CD4-positive, alpha-beta T cell (primary cell): ENCODE measurements around the gene KCNA10. TPM values are rescaled to one million over a fixed set of nuclear protein-coding genes. Genes with fewer than 3 reads are reported as not detected.

Experiments
- ATAC-seq: fragments of 200-7000 bp; cut with Tn5 transposase; one replicate; pipeline ENCODE4 v1.10.0; 2022; ENCODE audit warnings: mild to moderate bottlenecking; ENCODE audit not compliant: poor library complexity
- CTCF ChIA-PET: fragments of 350-600 bp; sonication (Branson Sonifier 250); formaldehyde crosslinking; loops from one replicate; lab custom pipeline; 2021; ENCODE audit warnings: antibody characterized with exemption, inconsistent platforms; lab: Charles Lee
- POLR2A ChIA-PET: fragments of 350-600 bp; sonication (Branson Sonifier 250); formaldehyde crosslinking; loops from one replicate; lab custom pipeline; 2021; ENCODE audit warnings: antibody characterized with exemption, inconsistent platforms; lab: Charles Lee
- DNase-seq, 14 experiments: peaks; one replicate each; pipeline ENCODE4 v3.0.0-alpha.2; 2013 to 2020; ENCODE audit warnings: mixed read lengths in 2 of 14
- H3K27ac ChIP-seq, 2 donors: one replicate each; pipeline versions ENCODE4 v1.5.1 to v1.7.0; 2013; ENCODE audit warnings: low read length in 2 of 2, low read depth in 1 of 2, mild to moderate bottlenecking in 1 of 2
- H3K27me3 ChIP-seq, 2 experiments: 1 replicate in 1 of 2; 2 replicates in 1 of 2; pipeline versions ENCODE4 v1.6.1 to v1.7.0; 2013; ENCODE audit warnings: low read length in 2 of 2, control low read depth in 1 of 2, mild to moderate bottlenecking in 1 of 2, moderate library complexity in 1 of 2; ENCODE audit not compliant: insufficient read depth in 2 of 2, control insufficient read depth in 1 of 2
- H3K36me3 ChIP-seq: one replicate; pipeline ENCODE4 v1.6.1; 2013; ENCODE audit warnings: low read length, control low read depth; ENCODE audit not compliant: insufficient read depth
- H3K4me1 ChIP-seq: one replicate; pipeline ENCODE4 v1.6.1; 2013; ENCODE audit warnings: low read length, control low read depth; ENCODE audit not compliant: insufficient read depth
- H3K4me3 ChIP-seq: one replicate; pipeline ENCODE4 v1.5.1; 2013; ENCODE audit warnings: mild to moderate bottlenecking, low read length, moderate library complexity
- H3K9me3 ChIP-seq, 2 experiments: 1 replicate in 1 of 2; 2 replicates in 1 of 2; pipeline versions ENCODE4 v1.6.1 to v1.7.0; 2013; ENCODE audit warnings: low read length in 2 of 2, mild to moderate bottlenecking in 2 of 2, control low read depth in 1 of 2, moderate library complexity in 1 of 2; ENCODE audit not compliant: control insufficient read depth in 1 of 2, insufficient read depth in 1 of 2
- H3K27ac Mint-ChIP-seq: one replicate; pipeline ENCODE4 v1.8.0; 2020; ENCODE audit warnings: mixed read lengths
- H3K27me3 Mint-ChIP-seq: one replicate; pipeline ENCODE4 v1.8.0; 2021; ENCODE audit warnings: mixed read lengths
- H3K36me3 Mint-ChIP-seq: one replicate; pipeline ENCODE4 v1.8.0; 2021; ENCODE audit warnings: low read depth, mixed read lengths
- H3K4me1 Mint-ChIP-seq: one replicate; pipeline ENCODE4 v1.8.0; 2021; ENCODE audit warnings: low read depth, mixed read lengths
- H3K4me3 Mint-ChIP-seq: one replicate; pipeline ENCODE4 v1.8.0; 2020; ENCODE audit warnings: mild to moderate bottlenecking, mixed read lengths
- H3K9me3 Mint-ChIP-seq: one replicate; pipeline ENCODE4 v1.8.0; 2020; ENCODE audit warnings: mixed read lengths
- intact Hi-C, 2 experiments: fragments of 100-400 bp; cut with DNase I in 1 of 2; cut with micrococcal nuclease in 1 of 2; formaldehyde crosslinking; loops; one replicate each; pipeline versions ENCODE4 v1.15.1 to v1.9.0; 2023 to 2025; cut with DNase I, micrococcal nuclease
- total RNA-seq, 174 experiments: library from RNA in 2 of 174; stranded (reverse) in 2 of 174; gene quantifications; one replicate each; pipeline ENCODE4 v1.2.3 and lab custom pipeline; 2021 to 2026
- TF ChIP-seq, protein P1 (sequence below): fragments of 200-600 bp; IDR thresholded peaks from one replicate; pipeline ENCODE4 v1.8.0; 2022; ENCODE audit warnings: antibody characterized with exemption, mild to moderate bottlenecking

Gene KCNA10
- total RNA-seq, 2 experiments from 2014 or later = not detected

DNA sequence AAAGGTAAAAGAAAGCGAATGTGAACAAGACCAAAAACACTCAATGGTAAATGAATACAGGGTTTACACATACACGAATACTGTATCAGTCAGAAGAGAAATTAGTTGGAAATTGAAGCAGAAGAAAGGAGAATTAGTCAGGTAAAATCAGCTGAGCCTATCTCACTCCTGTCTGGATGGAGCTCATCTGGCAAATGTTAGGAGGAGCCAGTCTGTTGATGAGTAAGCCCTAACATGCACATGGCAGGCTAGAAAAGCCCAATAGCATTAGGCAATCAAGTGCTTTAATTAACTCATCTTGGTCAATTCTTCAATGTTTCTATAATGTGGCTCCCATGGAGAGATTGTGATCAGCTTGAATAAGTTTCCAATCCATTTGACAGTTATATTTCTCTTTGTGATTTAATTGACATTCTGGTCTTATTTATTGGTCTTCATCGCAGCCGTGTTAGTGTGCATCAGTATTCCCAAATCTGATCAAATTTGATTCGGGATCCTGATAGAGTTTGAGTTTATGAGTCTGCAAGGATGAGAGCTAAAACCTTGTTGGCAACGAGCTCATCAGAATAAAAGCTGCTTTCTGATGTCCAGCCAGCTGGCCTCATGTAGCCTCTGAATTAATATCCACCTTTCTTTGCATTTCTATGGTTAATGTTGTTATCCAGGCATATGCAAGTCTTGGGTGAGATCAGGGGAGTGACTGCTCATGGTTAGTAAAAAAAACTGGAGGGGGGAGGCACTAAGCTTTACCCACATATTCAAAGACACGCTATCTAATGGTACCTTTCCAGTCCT is 22.1 kb upstream of the KCNA10 start:
- H3K9me3 ChIP-seq = no peaks in the 10 kb centered on the region
- intact Hi-C loops = loop anchor here in 1 of 2 experiments (10.0 kb wide), 1 partner anchor 454 kb away; no protein-coding TSS in a partner anchor
- no peak for ATAC-seq
- H3K4me3 Mint-ChIP-seq = no peak overlapping the region
- POLR2A ChIA-PET = no interaction called here
- peaks cover 29% of the 10 kb centered on the region for H3K27me3 Mint-ChIP-seq
- no peaks in the 10 kb centered on the region for H3K27me3 ChIP-seq
- TF ChIP-seq, protein P1, sequence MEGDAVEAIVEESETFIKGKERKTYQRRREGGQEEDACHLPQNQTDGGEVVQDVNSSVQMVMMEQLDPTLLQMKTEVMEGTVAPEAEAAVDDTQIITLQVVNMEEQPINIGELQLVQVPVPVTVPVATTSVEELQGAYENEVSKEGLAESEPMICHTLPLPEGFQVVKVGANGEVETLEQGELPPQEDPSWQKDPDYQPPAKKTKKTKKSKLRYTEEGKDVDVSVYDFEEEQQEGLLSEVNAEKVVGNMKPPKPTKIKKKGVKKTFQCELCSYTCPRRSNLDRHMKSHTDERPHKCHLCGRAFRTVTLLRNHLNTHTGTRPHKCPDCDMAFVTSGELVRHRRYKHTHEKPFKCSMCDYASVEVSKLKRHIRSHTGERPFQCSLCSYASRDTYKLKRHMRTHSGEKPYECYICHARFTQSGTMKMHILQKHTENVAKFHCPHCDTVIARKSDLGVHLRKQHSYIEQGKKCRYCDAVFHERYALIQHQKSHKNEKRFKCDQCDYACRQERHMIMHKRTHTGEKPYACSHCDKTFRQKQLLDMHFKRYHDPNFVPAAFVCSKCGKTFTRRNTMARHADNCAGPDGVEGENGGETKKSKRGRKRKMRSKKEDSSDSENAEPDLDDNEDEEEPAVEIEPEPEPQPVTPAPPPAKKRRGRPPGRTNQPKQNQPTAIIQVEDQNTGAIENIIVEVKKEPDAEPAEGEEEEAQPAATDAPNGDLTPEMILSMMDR = no peak
- H3K27ac ChIP-seq = no peak overlapping the region
- CTCF ChIA-PET = no interaction called here
- no peak overlapping the region for H3K27ac Mint-ChIP-seq
- no peaks in the 10 kb centered on the region for H3K4me1 ChIP-seq
- H3K9me3 Mint-ChIP-seq = no peaks in the 10 kb centered on the region
- no peak overlapping the region for H3K4me3 ChIP-seq
- DNase-seq = no peak
- H3K36me3 ChIP-seq = no peaks in the 10 kb centered on the region
- H3K36me3 Mint-ChIP-seq = no peaks in the 10 kb centered on the region
- H3K4me1 Mint-ChIP-seq = no peaks in the 10 kb centered on the region

DNA sequence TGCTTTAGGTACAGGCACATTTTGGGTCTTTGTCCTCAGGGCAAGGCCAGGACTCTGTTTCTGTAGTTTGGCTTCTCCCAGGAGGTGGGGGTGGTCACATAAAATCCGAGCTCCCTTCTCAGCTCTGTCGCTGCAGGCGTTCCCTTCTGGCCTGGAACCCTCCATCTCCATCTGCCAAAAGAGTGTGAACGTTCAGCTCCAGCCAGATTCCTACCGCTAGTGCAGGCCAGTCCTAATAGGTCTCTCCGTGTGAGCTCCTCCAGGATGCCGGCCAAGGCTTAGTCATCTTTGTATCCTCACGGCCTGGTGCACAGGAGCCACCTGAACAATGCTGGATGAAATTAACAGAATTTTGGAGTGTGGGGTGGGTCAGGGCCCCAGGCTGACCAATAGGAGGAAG is 19.9 kb upstream of the KCNA10 start:
- ATAC-seq = no peak
- TF ChIP-seq, protein P1 = no peak
- Histone ChIP-seq H3K4me3 (no peak overlapping the region), H3K36me3 (no peaks in the 10 kb centered on the region), H3K27me3 (no peaks in the 10 kb centered on the region), H3K9me3 (no peaks in the 10 kb centered on the region), H3K4me1 (no peaks in the 10 kb centered on the region), H3K27ac (no peak overlapping the region)
- no peak overlapping the region for H3K27ac Mint-ChIP-seq
- POLR2A ChIA-PET = no interaction called here
- no peak overlapping the region for H3K4me3 Mint-ChIP-seq
- CTCF ChIA-PET = no interaction called here
- intact Hi-C loops = no loop called here
- H3K36me3 Mint-ChIP-seq = no peaks in the 10 kb centered on the region
- no peaks in the 10 kb centered on the region for H3K9me3 Mint-ChIP-seq
- peaks cover 29% of the 10 kb centered on the region for H3K27me3 Mint-ChIP-seq
- DNase-seq = no peak
- H3K4me1 Mint-ChIP-seq = no peaks in the 10 kb centered on the region

GRCh38 chr1:110538075-110538474 is 19.1 kb upstream of the KCNA10 start:
- Histone ChIP-seq H3K36me3 (no peaks in the 10 kb centered on the region), H3K27ac (no peak overlapping the region), H3K4me1 (no peaks in the 10 kb centered on the region), H3K27me3 (no peaks in the 10 kb centered on the region), H3K4me3 (no peak overlapping the region), H3K9me3 (no peaks in the 10 kb centered on the region)
- Mint-ChIP-seq H3K27ac (no peak overlapping the region), H3K4me1 (no peaks in the 10 kb centered on the region), H3K4me3 (no peak overlapping the region), H3K27me3 (peaks cover 24% of the 10 kb centered on the region), H3K9me3 (no peaks in the 10 kb centered on the region), H3K36me3 (no peaks in the 10 kb centered on the region)
- DNase-seq = no peak
- ChIA-PET CTCF (no interaction called here), POLR2A (no interaction called here)
- no peak for ATAC-seq
- intact Hi-C loops = no loop called here
- TF ChIP-seq, protein P1 = no peak
